ENCODE results near the gene ATE1.

Gene ATE1

GRCh38 chr10:121873236-121873635 lies 54.6 kb downstream of the ATE1 start:
- no peak for DNase-seq (ENCODE audit: low read depth)

- no peak for DNase-seq (ENCODE audit: low read depth)
Observed at GRCh38 chr10:121870413-121870812, 57.4 kb downstream of the ATE1 start.

GRCh38 chr10:121865554-121865953 lies 62.3 kb downstream of the ATE1 start:
- DNase-seq (ENCODE audit: low read depth) = no peak

- no peak for DNase-seq (ENCODE audit: low read depth)
Observed at GRCh38 chr10:121864653-121865052, 63.2 kb downstream of the ATE1 start.

GRCh38 chr10:121864168-121864567 lies 63.7 kb downstream of the ATE1 start:
- DNase-seq (ENCODE audit: low read depth) = no peak

- no peak for DNase-seq (ENCODE audit: low read depth)
Observed at GRCh38 chr10:121862649-121863048, 65.2 kb downstream of the ATE1 start.

- DNase-seq (ENCODE audit: low read depth) = no peak
Observed at GRCh38 chr10:121862042-121862441, 65.8 kb downstream of the ATE1 start.

- no peak for DNase-seq (ENCODE audit: low read depth)
Observed at GRCh38 chr10:121860810-121861209, 67.0 kb downstream of the ATE1 start.

GRCh38 chr10:121854809-121855445 lies 72.9 kb downstream of the ATE1 start:
- DNase-seq (ENCODE audit: low read depth) = no peak

- DNase-seq (ENCODE audit: low read depth) = no peak
Observed at GRCh38 chr10:121853950-121854349, 73.9 kb downstream of the ATE1 start.

- no peak for DNase-seq (ENCODE audit: low read depth)
Observed at GRCh38 chr10:121851786-121852185, 76.0 kb downstream of the ATE1 start.

GRCh38 chr10:121848082-121848481 lies 79.7 kb downstream of the ATE1 start:
- no peak for DNase-seq (ENCODE audit: low read depth)

- no peak for DNase-seq (ENCODE audit: low read depth)
Observed at GRCh38 chr10:121846555-121846954, 81.3 kb downstream of the ATE1 start.

GRCh38 chr10:121845044-121845784 lies 82.6 kb downstream of the ATE1 start:
- DNase-seq (ENCODE audit: low read depth) = no peak

GRCh38 chr10:121844537-121844936 lies 83.3 kb downstream of the ATE1 start:
- no peak for DNase-seq (ENCODE audit: low read depth)

- no peak for DNase-seq (ENCODE audit: low read depth)
Observed at GRCh38 chr10:121843379-121843778, 84.5 kb downstream of the ATE1 start.

GRCh38 chr10:121841862-121842261 lies 86.0 kb downstream of the ATE1 start:
- DNase-seq (ENCODE audit: low read depth) = no peak

GRCh38 chr10:121838931-121839330 lies 88.9 kb downstream of the ATE1 start:
- no peak for DNase-seq (ENCODE audit: low read depth)

- DNase-seq (ENCODE audit: low read depth) = no peak
Observed at GRCh38 chr10:121838149-121838548, 89.7 kb downstream of the ATE1 start.

GRCh38 chr10:121836171-121836570 lies 91.7 kb downstream of the ATE1 start:
- no peak for DNase-seq (ENCODE audit: low read depth)

- DNase-seq (ENCODE audit: low read depth) = no peak
Observed at GRCh38 chr10:121835376-121835775, 92.5 kb downstream of the ATE1 start.

GRCh38 chr10:121834757-121835156 lies 93.1 kb downstream of the ATE1 start:
- no peak for DNase-seq (ENCODE audit: low read depth)

- no peak for DNase-seq (ENCODE audit: low read depth)
Observed at GRCh38 chr10:121833387-121833786, 94.4 kb downstream of the ATE1 start.

- no peak for DNase-seq (ENCODE audit: low read depth)
Observed at GRCh38 chr10:121832647-121833046, 95.2 kb downstream of the ATE1 start.

Measured in HS-27A (cell line).